HepG2 (cell line): Measurements from ENCODE around the gene CAPN11. TPM values are rescaled to one million over a fixed set of nuclear protein-coding genes. Genes with fewer than 3 reads are reported as not detected.

Source experiments
- DNMT1 ChIP-seq: sonication (generic); formaldehyde crosslinking; IDR thresholded peaks from 2 replicates; pipeline ENCODE4 v1.5.1; 2020; ENCODE audit warnings: mild to moderate bottlenecking, missing genetic modification reagents
- MIER2 ChIP-seq: IDR thresholded peaks from 2 replicates; pipeline ENCODE4 v1.6.1; 2016; ENCODE audit warnings: missing biosample characterization, missing genetic modification reagents
- MYC ChIP-seq: sonication (generic); formaldehyde crosslinking; IDR thresholded peaks from 2 replicates; pipeline ENCODE4 v1.9.0; 2021; ENCODE audit warnings: missing genetic modification reagents, borderline replicate concordance
- NONO ChIP-seq, 2 experiments: fragments of 450-650 bp in 1 of 2; sonication (generic) in 1 of 2; formaldehyde crosslinking in 1 of 2; IDR thresholded peaks in 1 of 2; conservative IDR thresholded peaks in 1 of 2; 2 replicates each; pipeline versions ENCODE4 v1.6.1 to v1.8.0; 2017 to 2022; ENCODE audit warnings: mild to moderate bottlenecking in 1 of 2, missing genetic modification reagents in 1 of 2, moderate library complexity in 1 of 2
- RXRB ChIP-seq: IDR thresholded peaks from 2 replicates; pipeline ENCODE4 v1.6.1; 2016; ENCODE audit warnings: borderline replicate concordance, missing genetic modification reagents, missing compliant biosample characterization
- SIN3B ChIP-seq: fragments of 150-350 bp; IDR thresholded peaks from 2 replicates; pipeline ENCODE4 v1.6.1; 2014; ENCODE audit warnings: low read length
- THAP11 ChIP-seq: IDR thresholded peaks from 2 replicates; pipeline ENCODE4 v1.6.1; 2016; ENCODE audit warnings: missing biosample characterization, missing genetic modification reagents
- ZFP82 ChIP-seq: sonication (generic); formaldehyde crosslinking; IDR thresholded peaks from 2 replicates; pipeline ENCODE4 v1.5.1; 2020; ENCODE audit warnings: mild to moderate bottlenecking, missing genetic modification reagents, borderline replicate concordance
- ZNF543 ChIP-seq: sonication (generic); formaldehyde crosslinking; IDR thresholded peaks from 2 replicates; pipeline ENCODE4 v1.4.0; 2020; ENCODE audit warnings: mild to moderate bottlenecking, missing genetic modification reagents
- ZNF615 ChIP-seq: sonication (generic); formaldehyde crosslinking; IDR thresholded peaks from 2 replicates; pipeline ENCODE4 v1.5.0; 2020; ENCODE audit warnings: mild to moderate bottlenecking, missing genetic modification reagents, borderline replicate concordance
- ZNF841 ChIP-seq: sonication (generic); formaldehyde crosslinking; IDR thresholded peaks from 2 replicates; pipeline ENCODE4 v1.8.1; 2023; ENCODE audit warnings: missing genetic modification reagents, borderline replicate concordance
- polyA plus RNA-seq, 8 experiments: library from polyadenylated mRNA; depleted of rRNA in 3 of 8; stranded (reverse) in 7 of 8; unstranded in 1 of 8; fragments of >200 nt; fragmentation: Illumina TruSeq in 4 of 8; extraction: Trizol in 4 of 8; gene quantifications; 2 replicates each; pipeline versions ENCODE4 v1.2.1 to v1.2.3, GENCODE V29; 2011 to 2016; ENCODE audit warnings: low read depth in 4 of 8, missing spikeins in 1 of 8, mixed read lengths in 1 of 8; ENCODE audit not compliant: insufficient read depth in 1 of 8
- total RNA-seq, 5 experiments: library from RNA; depleted of rRNA; stranded (reverse); fragments of >200 nt; fragmentation: Illumina TruSeq; extraction: Trizol; gene quantifications; 2 replicates each; pipeline ENCODE4 v1.2.3, GENCODE V29; 2016; ENCODE audit warnings: low read depth in 1 of 5
- TF ChIP-seq, protein P1 (sequence below): sonication (generic); formaldehyde crosslinking; IDR thresholded peaks from 2 replicates; pipeline ENCODE4 v1.9.0; 2021; ENCODE audit warnings: mild to moderate bottlenecking, missing genetic modification reagents
- TF ChIP-seq, protein P2 (sequence below): sonication (generic); formaldehyde crosslinking; IDR thresholded peaks from 2 replicates; pipeline ENCODE4 v1.4.0; 2020; ENCODE audit warnings: missing genetic modification reagents
- TF ChIP-seq, protein P3 (sequence below): sonication (generic); formaldehyde crosslinking; IDR thresholded peaks from 2 replicates; pipeline ENCODE4 v1.5.1; 2020; ENCODE audit warnings: mild to moderate bottlenecking, missing genetic modification reagents, moderate library complexity

The CAPN11 gene
- total and polyA plus RNA-seq, 2 of the 13 experiments (the other 11 are each of a cell fraction or from before 2014, with no cell fraction given): 0.07 to 0.11 TPM

DNA sequence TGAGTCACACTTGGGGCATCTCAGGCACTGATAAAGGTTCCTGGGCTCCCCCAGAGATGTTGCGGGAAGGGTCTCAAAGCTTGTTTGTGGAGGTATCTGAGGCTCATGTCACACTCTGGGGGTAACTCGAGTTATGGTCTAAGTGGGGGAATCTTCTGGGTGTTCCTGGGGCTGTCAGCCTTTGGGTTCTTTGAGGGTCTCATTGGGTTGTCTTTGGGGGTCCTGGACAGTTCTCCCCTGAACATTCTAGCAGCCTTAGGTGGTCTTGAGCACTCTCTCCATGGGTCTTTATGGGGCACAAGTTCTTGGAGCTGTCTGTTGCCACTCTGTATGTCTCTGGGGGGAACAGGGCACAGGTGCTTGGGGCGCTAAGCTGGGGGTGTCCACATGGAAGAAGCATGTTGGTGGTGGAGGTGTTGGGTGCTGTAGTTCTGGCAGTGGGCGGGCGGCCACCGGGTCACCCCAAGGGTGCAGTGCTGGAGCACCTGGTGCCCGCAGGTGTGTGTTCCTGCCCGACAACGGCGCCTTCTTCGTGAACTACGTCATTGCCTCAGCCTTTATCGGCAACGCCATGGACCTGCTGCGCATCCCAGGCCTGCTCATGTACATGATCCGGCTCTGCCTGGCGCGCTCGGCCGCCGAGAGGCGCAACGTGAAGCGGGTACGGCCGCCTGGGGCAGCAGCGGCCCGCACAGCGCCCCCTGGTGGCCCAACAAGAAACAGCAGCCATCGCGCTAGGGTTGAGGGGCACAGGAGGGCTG, 7.1 kb upstream of the CAPN11 start (continued):
- TF ChIP-seq, protein P1, sequence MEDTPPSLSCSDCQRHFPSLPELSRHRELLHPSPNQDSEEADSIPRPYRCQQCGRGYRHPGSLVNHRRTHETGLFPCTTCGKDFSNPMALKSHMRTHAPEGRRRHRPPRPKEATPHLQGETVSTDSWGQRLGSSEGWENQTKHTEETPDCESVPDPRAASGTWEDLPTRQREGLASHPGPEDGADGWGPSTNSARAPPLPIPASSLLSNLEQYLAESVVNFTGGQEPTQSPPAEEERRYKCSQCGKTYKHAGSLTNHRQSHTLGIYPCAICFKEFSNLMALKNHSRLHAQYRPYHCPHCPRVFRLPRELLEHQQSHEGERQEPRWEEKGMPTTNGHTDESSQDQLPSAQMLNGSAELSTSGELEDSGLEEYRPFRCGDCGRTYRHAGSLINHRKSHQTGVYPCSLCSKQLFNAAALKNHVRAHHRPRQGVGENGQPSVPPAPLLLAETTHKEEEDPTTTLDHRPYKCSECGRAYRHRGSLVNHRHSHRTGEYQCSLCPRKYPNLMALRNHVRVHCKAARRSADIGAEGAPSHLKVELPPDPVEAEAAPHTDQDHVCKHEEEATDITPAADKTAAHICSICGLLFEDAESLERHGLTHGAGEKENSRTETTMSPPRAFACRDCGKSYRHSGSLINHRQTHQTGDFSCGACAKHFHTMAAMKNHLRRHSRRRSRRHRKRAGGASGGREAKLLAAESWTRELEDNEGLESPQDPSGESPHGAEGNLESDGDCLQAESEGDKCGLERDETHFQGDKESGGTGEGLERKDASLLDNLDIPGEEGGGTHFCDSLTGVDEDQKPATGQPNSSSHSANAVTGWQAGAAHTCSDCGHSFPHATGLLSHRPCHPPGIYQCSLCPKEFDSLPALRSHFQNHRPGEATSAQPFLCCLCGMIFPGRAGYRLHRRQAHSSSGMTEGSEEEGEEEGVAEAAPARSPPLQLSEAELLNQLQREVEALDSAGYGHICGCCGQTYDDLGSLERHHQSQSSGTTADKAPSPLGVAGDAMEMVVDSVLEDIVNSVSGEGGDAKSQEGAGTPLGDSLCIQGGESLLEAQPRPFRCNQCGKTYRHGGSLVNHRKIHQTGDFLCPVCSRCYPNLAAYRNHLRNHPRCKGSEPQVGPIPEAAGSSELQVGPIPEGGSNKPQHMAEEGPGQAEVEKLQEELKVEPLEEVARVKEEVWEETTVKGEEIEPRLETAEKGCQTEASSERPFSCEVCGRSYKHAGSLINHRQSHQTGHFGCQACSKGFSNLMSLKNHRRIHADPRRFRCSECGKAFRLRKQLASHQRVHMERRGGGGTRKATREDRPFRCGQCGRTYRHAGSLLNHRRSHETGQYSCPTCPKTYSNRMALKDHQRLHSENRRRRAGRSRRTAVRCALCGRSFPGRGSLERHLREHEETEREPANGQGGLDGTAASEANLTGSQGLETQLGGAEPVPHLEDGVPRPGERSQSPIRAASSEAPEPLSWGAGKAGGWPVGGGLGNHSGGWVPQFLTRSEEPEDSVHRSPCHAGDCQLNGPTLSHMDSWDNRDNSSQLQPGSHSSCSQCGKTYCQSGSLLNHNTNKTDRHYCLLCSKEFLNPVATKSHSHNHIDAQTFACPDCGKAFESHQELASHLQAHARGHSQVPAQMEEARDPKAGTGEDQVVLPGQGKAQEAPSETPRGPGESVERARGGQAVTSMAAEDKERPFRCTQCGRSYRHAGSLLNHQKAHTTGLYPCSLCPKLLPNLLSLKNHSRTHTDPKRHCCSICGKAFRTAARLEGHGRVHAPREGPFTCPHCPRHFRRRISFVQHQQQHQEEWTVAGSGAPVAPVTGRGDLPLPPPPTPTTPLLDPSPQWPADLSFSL: peak; percentile 48; the same call in 1 of the 2 replicates
- TF ChIP-seq MIER2 (CRISPR knock-in tag) (peak; percentile 52; the same call in 1 of the 2 replicates), NONO (IDR thresholded peaks at IDR 0.05) (no peak), NONO (CRISPR knock-in tag; conservative IDR thresholded peaks at IDR 0.05) (peak; percentile 73), ZFP82 (CRISPR knock-in tag) (no peak), SIN3B (no peak), ZNF841 (CRISPR knock-in tag) (no peak), THAP11 (CRISPR knock-in tag) (peak; percentile 64; the same call in 1 of the 2 replicates), ZNF543 (CRISPR knock-in tag) (no peak), DNMT1 (CRISPR knock-in tag) (peak; percentile 83; the same call in 1 of the 2 replicates), RXRB (CRISPR knock-in tag) (peak; percentile 58; the same call in 1 of the 2 replicates), MYC (peak; percentile 53; the same call in 1 of the 2 replicates), ZNF615 (CRISPR knock-in tag) (no peak)
- TF ChIP-seq, protein P2, sequence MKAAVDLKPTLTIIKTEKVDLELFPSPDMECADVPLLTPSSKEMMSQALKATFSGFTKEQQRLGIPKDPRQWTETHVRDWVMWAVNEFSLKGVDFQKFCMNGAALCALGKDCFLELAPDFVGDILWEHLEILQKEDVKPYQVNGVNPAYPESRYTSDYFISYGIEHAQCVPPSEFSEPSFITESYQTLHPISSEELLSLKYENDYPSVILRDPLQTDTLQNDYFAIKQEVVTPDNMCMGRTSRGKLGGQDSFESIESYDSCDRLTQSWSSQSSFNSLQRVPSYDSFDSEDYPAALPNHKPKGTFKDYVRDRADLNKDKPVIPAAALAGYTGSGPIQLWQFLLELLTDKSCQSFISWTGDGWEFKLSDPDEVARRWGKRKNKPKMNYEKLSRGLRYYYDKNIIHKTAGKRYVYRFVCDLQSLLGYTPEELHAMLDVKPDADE (CRISPR knock-in tag): no peak
- TF ChIP-seq, protein P3, sequence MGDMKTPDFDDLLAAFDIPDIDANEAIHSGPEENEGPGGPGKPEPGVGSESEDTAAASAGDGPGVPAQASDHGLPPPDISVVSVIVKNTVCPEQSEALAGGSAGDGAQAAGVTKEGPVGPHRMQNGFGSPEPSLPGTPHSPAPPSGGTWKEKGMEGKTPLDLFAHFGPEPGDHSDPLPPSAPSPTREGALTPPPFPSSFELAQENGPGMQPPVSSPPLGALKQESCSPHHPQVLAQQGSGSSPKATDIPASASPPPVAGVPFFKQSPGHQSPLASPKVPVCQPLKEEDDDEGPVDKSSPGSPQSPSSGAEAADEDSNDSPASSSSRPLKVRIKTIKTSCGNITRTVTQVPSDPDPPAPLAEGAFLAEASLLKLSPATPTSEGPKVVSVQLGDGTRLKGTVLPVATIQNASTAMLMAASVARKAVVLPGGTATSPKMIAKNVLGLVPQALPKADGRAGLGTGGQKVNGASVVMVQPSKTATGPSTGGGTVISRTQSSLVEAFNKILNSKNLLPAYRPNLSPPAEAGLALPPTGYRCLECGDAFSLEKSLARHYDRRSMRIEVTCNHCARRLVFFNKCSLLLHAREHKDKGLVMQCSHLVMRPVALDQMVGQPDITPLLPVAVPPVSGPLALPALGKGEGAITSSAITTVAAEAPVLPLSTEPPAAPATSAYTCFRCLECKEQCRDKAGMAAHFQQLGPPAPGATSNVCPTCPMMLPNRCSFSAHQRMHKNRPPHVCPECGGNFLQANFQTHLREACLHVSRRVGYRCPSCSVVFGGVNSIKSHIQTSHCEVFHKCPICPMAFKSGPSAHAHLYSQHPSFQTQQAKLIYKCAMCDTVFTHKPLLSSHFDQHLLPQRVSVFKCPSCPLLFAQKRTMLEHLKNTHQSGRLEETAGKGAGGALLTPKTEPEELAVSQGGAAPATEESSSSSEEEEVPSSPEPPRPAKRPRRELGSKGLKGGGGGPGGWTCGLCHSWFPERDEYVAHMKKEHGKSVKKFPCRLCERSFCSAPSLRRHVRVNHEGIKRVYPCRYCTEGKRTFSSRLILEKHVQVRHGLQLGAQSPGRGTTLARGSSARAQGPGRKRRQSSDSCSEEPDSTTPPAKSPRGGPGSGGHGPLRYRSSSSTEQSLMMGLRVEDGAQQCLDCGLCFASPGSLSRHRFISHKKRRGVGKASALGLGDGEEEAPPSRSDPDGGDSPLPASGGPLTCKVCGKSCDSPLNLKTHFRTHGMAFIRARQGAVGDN (CRISPR knock-in tag): peak; percentile 92
